ENCODE results near the gene CDC42EP3.

Gene CDC42EP3

DNA sequence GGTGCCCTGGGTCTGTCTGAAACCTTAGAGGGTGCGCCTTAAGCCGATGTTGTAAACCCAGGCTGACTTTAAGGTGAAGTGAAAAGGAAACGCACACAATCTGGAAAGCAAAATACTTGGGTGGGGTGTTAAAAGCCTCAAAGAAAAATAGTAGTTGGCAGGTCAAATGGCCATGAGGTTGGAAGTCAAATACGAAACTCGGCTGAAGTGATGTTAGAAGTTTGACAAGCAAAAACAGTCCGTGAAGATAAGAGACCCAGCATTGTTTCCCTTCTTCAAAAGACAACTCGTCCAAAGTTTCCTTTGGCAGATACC is 1.4 kb upstream of the CDC42EP3 start:
- peak overlapping the region; percentile 69 for H3K4me3 ChIP-seq (ENCODE audit: low read length)
- TF ChIP-seq, protein P1, sequence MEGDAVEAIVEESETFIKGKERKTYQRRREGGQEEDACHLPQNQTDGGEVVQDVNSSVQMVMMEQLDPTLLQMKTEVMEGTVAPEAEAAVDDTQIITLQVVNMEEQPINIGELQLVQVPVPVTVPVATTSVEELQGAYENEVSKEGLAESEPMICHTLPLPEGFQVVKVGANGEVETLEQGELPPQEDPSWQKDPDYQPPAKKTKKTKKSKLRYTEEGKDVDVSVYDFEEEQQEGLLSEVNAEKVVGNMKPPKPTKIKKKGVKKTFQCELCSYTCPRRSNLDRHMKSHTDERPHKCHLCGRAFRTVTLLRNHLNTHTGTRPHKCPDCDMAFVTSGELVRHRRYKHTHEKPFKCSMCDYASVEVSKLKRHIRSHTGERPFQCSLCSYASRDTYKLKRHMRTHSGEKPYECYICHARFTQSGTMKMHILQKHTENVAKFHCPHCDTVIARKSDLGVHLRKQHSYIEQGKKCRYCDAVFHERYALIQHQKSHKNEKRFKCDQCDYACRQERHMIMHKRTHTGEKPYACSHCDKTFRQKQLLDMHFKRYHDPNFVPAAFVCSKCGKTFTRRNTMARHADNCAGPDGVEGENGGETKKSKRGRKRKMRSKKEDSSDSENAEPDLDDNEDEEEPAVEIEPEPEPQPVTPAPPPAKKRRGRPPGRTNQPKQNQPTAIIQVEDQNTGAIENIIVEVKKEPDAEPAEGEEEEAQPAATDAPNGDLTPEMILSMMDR (conservative IDR thresholded peaks at IDR 0.05; ENCODE audit: low read length), result no peak
- DNase-seq (ENCODE audit: low read depth), result no peak

DNA sequence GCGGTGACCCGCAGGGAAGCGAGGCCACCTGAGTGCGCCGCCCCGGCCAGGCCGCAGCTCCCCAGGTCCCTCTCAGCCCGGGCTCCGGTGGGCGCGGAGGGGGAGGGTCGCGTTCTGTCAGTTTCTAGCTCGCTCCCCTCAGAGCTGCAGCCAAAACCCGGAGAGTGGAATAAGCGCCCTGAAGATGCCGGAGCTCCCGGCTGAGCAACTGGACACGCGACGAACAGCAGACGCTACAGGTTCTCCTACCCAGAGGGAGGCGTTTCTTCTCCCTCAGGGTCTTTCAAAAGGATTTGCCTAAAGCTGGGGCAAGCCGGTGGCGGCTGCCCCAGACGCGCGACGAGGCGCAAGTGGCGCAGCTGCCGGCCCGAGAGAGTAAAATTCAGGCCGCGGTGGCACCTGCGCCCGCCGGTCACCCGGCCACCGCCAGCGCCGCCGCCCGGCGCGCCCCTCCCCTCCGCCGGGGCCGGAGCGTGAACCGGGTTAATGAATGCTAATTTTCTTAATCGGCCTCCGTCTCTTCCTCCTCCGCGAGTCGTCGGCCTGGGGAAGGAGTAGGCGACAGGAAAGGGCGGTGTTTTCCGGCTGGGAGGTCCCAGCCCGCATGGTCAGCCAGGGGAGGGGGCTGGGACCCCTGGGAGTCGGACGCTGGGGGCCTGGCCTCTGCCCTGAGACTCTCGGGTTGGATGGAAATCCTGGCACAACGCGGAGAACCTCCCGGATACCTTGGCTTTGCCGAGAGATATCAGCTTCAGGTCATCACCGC is 845 bp upstream of the CDC42EP3 start:
- TF ChIP-seq, protein P1 (conservative IDR thresholded peaks at IDR 0.05; ENCODE audit: low read length), result no peak
- DNase-seq (ENCODE audit: low read depth), result peak; percentile 90
- peak overlapping the region; percentile 69 for H3K4me3 ChIP-seq (ENCODE audit: low read length)

DNA sequence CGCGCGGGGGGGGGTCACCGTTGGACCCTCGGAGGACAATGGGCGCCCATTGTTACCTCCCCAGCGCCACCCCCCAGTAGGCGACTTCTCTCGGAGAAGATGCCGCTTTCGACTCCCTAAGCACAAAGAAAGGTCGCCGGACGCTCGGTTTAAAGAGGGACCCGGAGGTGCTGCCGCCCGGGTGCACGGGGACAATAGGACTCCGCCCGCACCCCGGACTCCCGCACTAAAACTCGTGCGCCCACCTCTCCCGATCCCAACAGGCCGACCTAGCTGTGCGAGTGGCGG is 318 bp upstream of the CDC42EP3 start:
- DNase-seq (ENCODE audit: low read depth), result no peak
- H3K4me3 ChIP-seq (ENCODE audit: low read length), result peak overlapping the region; percentile 69
- TF ChIP-seq, protein P1 (conservative IDR thresholded peaks at IDR 0.05; ENCODE audit: low read length), result no peak

DNA sequence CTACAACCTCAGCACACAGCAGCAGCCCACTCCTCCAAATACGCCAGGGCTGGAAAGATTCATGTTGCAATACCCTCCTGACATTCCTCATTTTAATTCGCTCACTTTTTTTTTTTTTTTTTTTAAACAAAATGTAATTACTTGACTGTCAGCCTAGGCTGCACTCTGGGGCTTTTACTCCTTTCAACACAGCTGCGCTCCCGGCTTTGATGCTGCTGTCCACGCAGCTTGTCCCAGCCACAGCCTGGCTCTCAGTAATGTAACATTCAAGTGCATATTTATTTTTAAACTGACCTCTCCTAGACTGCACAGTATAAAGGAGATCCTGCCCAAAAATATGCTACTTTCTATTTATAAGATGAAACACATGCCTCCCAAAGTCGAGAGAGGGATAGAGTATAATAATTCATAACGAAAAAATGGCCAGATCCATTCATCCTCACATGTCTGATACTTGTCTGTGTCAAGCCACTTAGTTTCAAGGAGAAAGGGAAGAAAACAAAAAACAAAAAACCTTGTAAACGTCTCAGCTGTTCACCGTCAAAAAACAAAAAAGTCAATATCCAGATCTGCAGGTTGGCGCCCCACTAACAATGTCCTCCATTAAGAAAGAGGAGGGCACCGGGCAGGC is 949 bp downstream of the CDC42EP3 start:
- TF ChIP-seq, protein P1 (conservative IDR thresholded peaks at IDR 0.05; ENCODE audit: low read length), result no peak
- no peak for DNase-seq (ENCODE audit: low read depth)
- peak overlapping the region; percentile 69 for H3K4me3 ChIP-seq (ENCODE audit: low read length)

DNA sequence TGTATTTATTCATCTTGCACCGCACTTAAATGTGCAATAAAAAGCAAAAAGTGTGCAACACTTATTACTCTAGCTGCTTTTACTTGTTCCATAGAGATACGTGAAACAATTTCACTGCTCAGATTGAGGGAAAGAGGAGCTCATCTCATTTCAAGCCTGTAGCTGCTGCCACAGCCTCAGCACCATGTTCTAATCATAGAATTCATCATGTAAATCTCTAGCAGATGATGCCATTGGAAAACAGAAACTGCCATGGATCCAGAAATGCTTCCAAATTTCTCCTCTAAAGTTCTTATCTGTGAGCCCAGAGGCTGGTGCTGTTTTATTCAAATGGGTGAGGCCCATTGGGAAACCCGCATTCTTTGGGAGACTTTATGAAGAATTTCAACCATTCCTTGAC is 2.0 kb downstream of the CDC42EP3 start:
- DNase-seq (ENCODE audit: low read depth), result peak; percentile 52
- peak overlapping the region; percentile 69 for H3K4me3 ChIP-seq (ENCODE audit: low read length)
- TF ChIP-seq, protein P1 (conservative IDR thresholded peaks at IDR 0.05; ENCODE audit: low read length), result no peak

DNA sequence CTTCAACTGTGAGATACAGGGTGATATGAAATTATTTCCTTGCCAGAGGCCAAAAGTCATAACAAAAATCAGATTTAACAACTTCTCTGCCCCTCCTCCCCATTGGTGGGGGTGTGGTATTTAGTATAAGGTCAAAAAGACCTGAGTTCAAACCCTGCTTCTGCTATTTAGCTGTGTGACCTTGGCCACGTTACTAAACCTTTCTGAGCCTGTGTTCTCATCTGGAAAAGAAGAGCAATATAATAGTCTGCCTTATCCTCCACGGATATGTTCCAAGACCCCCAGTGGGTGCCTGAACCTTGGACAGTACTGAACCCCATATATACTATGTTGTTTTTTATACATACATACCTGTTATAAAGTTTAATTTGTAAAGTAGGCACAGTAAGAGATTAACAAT is 3.7 kb downstream of the CDC42EP3 start:
- peak overlapping the region; percentile 69 for H3K4me3 ChIP-seq (ENCODE audit: low read length)
- no peak for DNase-seq (ENCODE audit: low read depth)

DNA sequence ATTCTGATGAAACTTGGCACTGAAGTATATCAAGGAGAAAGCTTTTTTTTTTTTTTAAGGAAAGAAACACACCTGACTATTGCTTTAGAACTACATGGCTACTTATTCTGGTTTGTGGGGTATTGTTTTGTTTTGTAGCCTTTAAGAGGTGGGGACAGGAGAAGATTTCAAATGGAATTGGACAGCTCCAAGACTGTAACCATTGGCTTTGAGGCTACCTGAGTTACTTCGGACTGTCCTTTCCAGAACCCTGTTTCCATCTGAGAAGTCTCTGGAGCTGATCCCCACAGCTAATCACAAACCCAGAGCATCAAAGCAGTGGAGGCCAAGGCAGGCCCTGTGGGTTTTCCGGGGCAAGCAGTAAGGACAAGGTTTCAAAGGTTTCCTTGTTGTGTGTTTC is 4.7 kb downstream of the CDC42EP3 start:
- TF ChIP-seq, protein P1 (conservative IDR thresholded peaks at IDR 0.05; ENCODE audit: low read length), result no peak
- DNase-seq (ENCODE audit: low read depth), result no peak
- peak overlapping the region; percentile 69 for H3K4me3 ChIP-seq (ENCODE audit: low read length)

More for the DNA sequence above, 3.7 kb downstream of the CDC42EP3 start:
- TF ChIP-seq, protein P1 (conservative IDR thresholded peaks at IDR 0.05; ENCODE audit: low read length), result no peak
